H1 (cell line): ENCODE results near the gene STX16. TPM values are rescaled to one million over a fixed set of nuclear protein-coding genes. Genes with fewer than 3 reads are reported as not detected.

ENCODE experiments used
- CTCF ChIA-PET: fragments of 300-600 bp; sonication (Branson Sonifier 250); formaldehyde crosslinking; loops from one replicate; lab custom pipeline; 2021; ENCODE audit not compliant: partially characterized antibody; lab: Charles Lee
- POLR2A ChIA-PET: fragments of 300-600 bp; sonication (Branson Sonifier 250); formaldehyde crosslinking; loops from one replicate; lab custom pipeline; 2021; ENCODE audit warnings: inconsistent platforms; ENCODE audit not compliant: partially characterized antibody; lab: Charles Lee
- DNase-seq, 2 experiments: peaks; one replicate each; pipeline versions ENCODE4 v3.0.0 to v3.0.0-alpha.2; 2010 to 2022; ENCODE audit warnings: low spot score in 2 of 2, low read depth in 1 of 2, mixed read lengths in 1 of 2
- FAIRE-seq: peaks from 2 replicates; lab custom pipeline; 2011; peaks lifted over from hg19 to GRCh38; lab: Jason Lieb, UNC
- H2AFZ ChIP-seq: 2 replicates; pipeline ENCODE4 v1.8.1; 2012; ENCODE audit warnings: low read length, inconsistent platforms
- H2AK5ac ChIP-seq: 2 replicates; pipeline ENCODE4 v1.6.1; 2013; ENCODE audit warnings: low read depth, low read length
- H2BK120ac ChIP-seq: replicated peaks from 2 replicates; pipeline ENCODE3; 2013; ENCODE audit warnings: low read depth, low read length, inconsistent platforms
- H2BK12ac ChIP-seq: 2 replicates; pipeline ENCODE4 v1.6.1; 2013; ENCODE audit warnings: low read depth, low read length
- H2BK15ac ChIP-seq: 2 replicates; pipeline ENCODE4 v1.6.1; 2013; ENCODE audit warnings: low read length
- H2BK20ac ChIP-seq: 2 replicates; pipeline ENCODE4 v1.6.1; 2013; ENCODE audit warnings: low read length
- H2BK5ac ChIP-seq: 2 replicates; pipeline ENCODE4 v1.6.1; 2013; ENCODE audit warnings: low read depth, low read length
- H3K14ac ChIP-seq: 2 replicates; pipeline ENCODE4 v1.6.1; 2013; ENCODE audit warnings: inconsistent platforms; ENCODE audit not compliant: insufficient read length
- H3K18ac ChIP-seq: 2 replicates; pipeline ENCODE4 v1.6.1; 2013; ENCODE audit warnings: low read length; ENCODE audit errors: extremely low read depth
- H3K23ac ChIP-seq: 2 replicates; pipeline ENCODE4 v1.6.1; 2013; ENCODE audit warnings: inconsistent platforms; ENCODE audit not compliant: insufficient read length
- H3K23me2 ChIP-seq: 2 replicates; pipeline ENCODE4 v1.6.1; 2013; ENCODE audit warnings: low read depth, low read length
- H3K27ac ChIP-seq: 2 replicates; pipeline ENCODE4 v1.6.1; 2011; ENCODE audit warnings: low read depth, low read length, inconsistent platforms
- H3K27me3 ChIP-seq, 4 experiments: replicated peaks in 1 of 4; 1 replicate in 1 of 4; 2 replicates in 3 of 4; pipeline versions ENCODE4 v1.6.1 to v1.8.1; 2011 to 2013; ENCODE audit warnings: low read length in 3 of 4, mild to moderate bottlenecking in 3 of 4, inconsistent platforms in 2 of 4, mixed read lengths in 2 of 4, moderate library complexity in 1 of 4; ENCODE audit not compliant: control insufficient read depth in 3 of 4, insufficient read depth in 3 of 4; ENCODE audit errors: extremely low read depth in 1 of 4
- H3K36me3 ChIP-seq, 4 experiments: 2 replicates each; pipeline versions ENCODE4 v1.6.1 to v1.8.1; 2011 to 2013; ENCODE audit warnings: mild to moderate bottlenecking in 4 of 4, low read length in 3 of 4, moderate library complexity in 2 of 4, control low read depth in 1 of 4, inconsistent platforms in 1 of 4; ENCODE audit not compliant: insufficient read depth in 4 of 4, control insufficient read depth in 2 of 4
- H3K4ac ChIP-seq: replicated peaks from 2 replicates; pipeline ENCODE3; 2013; ENCODE audit warnings: low read length, low read depth, mixed read lengths, inconsistent platforms; ENCODE audit not compliant: insufficient read length
- H3K4me1 ChIP-seq, 4 experiments: replicated peaks in 1 of 4; 1 replicate in 1 of 4; 2 replicates in 3 of 4; pipeline versions ENCODE4 v1.6.1 to v1.8.1; 2011 to 2013; ENCODE audit warnings: low read length in 3 of 4, inconsistent platforms in 2 of 4, mixed read lengths in 1 of 4; ENCODE audit not compliant: insufficient read depth in 4 of 4, control insufficient read depth in 3 of 4
- H3K4me2 ChIP-seq, 2 experiments: 2 replicates each; pipeline versions ENCODE4 v1.6.1 to v1.8.1; 2011 to 2013; ENCODE audit warnings: low read depth in 2 of 2, low read length in 2 of 2, control low read depth in 1 of 2, inconsistent platforms in 1 of 2, mild to moderate bottlenecking in 1 of 2; ENCODE audit not compliant: insufficient read depth in 1 of 2
- H3K4me3 ChIP-seq, 4 experiments: fragments of 200-600, 300-600 bp in 1 of 4; sonication (generic), shearing (Covaris generic), sonication (Bioruptor Twin) in 1 of 4; 2 replicates each; pipeline versions ENCODE4 v1.5.1 to v1.8.1; 2011 to 2016; ENCODE audit warnings: low read length in 4 of 4, low read depth in 3 of 4, control low read depth in 2 of 4, inconsistent platforms in 2 of 4, mild to moderate bottlenecking in 2 of 4, mixed read lengths in 1 of 4, moderate library complexity in 1 of 4; ENCODE audit not compliant: insufficient read depth in 2 of 4; ENCODE audit errors: extremely low read depth in 1 of 4
- H3K56ac ChIP-seq: replicated peaks from 2 replicates; pipeline ENCODE3; 2013; ENCODE audit warnings: low read depth, mild to moderate bottlenecking, mixed read lengths, low read length, inconsistent platforms; ENCODE audit not compliant: insufficient read length
- H3K79me1 ChIP-seq: 2 replicates; pipeline ENCODE4 v1.6.1; 2013; ENCODE audit warnings: low read depth, low read length, control low read depth
- H3K79me2 ChIP-seq, 2 experiments: 2 replicates each; pipeline versions ENCODE4 v1.6.1 to v1.8.1; 2012 to 2013; ENCODE audit warnings: low read length in 2 of 2, mild to moderate bottlenecking in 2 of 2, inconsistent platforms in 1 of 2; ENCODE audit not compliant: insufficient read depth in 2 of 2, control insufficient read depth in 1 of 2
- H3K9ac ChIP-seq, 4 experiments: replicated peaks in 1 of 4; 1 replicate in 1 of 4; 2 replicates in 3 of 4; pipeline versions ENCODE4 v1.6.1 to v1.8.1; 2011 to 2013; ENCODE audit warnings: low read depth in 3 of 4, low read length in 3 of 4, control low read depth in 2 of 4, mild to moderate bottlenecking in 2 of 4, moderate library complexity in 2 of 4, inconsistent platforms in 1 of 4; ENCODE audit errors: extremely low read depth in 1 of 4
- H3K9me3 ChIP-seq, 2 experiments: 2 replicates each; pipeline versions ENCODE4 v1.6.1 to v1.8.1; 2012 to 2013; ENCODE audit warnings: mild to moderate bottlenecking in 2 of 2, moderate library complexity in 2 of 2, control low read depth in 1 of 2, inconsistent platforms in 1 of 2, low read depth in 1 of 2, low read length in 1 of 2, mixed read lengths in 1 of 2; ENCODE audit not compliant: insufficient read depth in 2 of 2
- H4K20me1 ChIP-seq, 2 experiments: replicated peaks in 1 of 2; 2 replicates each; pipeline versions ENCODE3 to v1.8.1; 2011 to 2013; ENCODE audit warnings: inconsistent platforms in 2 of 2, low read length in 2 of 2, mild to moderate bottlenecking in 1 of 2; ENCODE audit not compliant: insufficient read depth in 2 of 2, control insufficient read depth in 1 of 2
- H4K5ac ChIP-seq: 2 replicates; pipeline ENCODE4 v1.6.1; 2013; ENCODE audit warnings: low read length, low read depth, mixed read lengths, inconsistent platforms; ENCODE audit not compliant: insufficient read length
- H4K8ac ChIP-seq: 2 replicates; pipeline ENCODE4 v1.8.0; 2013; ENCODE audit warnings: mild to moderate bottlenecking, moderate library complexity, low read length, inconsistent platforms; ENCODE audit not compliant: insufficient read depth; ENCODE audit errors: extremely low read depth
- H4K91ac ChIP-seq: replicated peaks from 2 replicates; pipeline ENCODE3; 2013; ENCODE audit warnings: low read length, mixed read lengths, inconsistent platforms; ENCODE audit not compliant: insufficient read length
- BRCA1 ChIP-seq: IDR thresholded peaks from 2 replicates; pipeline ENCODE4 v1.6.1; 2012; ENCODE audit warnings: low read depth, low read length, improper control_type of control experiment
- CHD1 ChIP-seq: IDR thresholded peaks from 2 replicates; pipeline ENCODE4 v1.6.1; 2012; ENCODE audit warnings: low read depth, low read length, improper control_type of control experiment
- CHD2 ChIP-seq: IDR thresholded peaks from 2 replicates; pipeline ENCODE4 v1.6.1; 2012; ENCODE audit warnings: low read length, improper control_type of control experiment
- EP300 ChIP-seq, 2 experiments: IDR thresholded peaks; 1 replicate in 1 of 2; 2 replicates in 1 of 2; pipeline ENCODE4 v1.6.1; 2011 to 2012; ENCODE audit warnings: low read depth in 2 of 2, low read length in 2 of 2, mild to moderate bottlenecking in 2 of 2, borderline replicate concordance in 1 of 2, inconsistent platforms in 1 of 2, moderate library complexity in 1 of 2
- HDAC6 ChIP-seq: IDR thresholded peaks from one replicate; pipeline ENCODE4 v1.7.1; 2012; ENCODE audit warnings: low read depth, mild to moderate bottlenecking, inconsistent platforms, low read length, moderate library complexity
- JUN ChIP-seq: IDR thresholded peaks from 2 replicates; pipeline ENCODE4 v1.6.1; 2011; ENCODE audit warnings: low read depth, mild to moderate bottlenecking, improper control_type of control experiment, low read length
- JUND ChIP-seq: IDR thresholded peaks from 2 replicates; pipeline ENCODE4 v1.6.1; 2011; ENCODE audit warnings: mild to moderate bottlenecking, improper control_type of control experiment, low read length
- KDM5A ChIP-seq: fragments of 200-600 bp; IDR thresholded peaks from 2 replicates; pipeline ENCODE4 v1.7.1; 2012; ENCODE audit warnings: mild to moderate bottlenecking, low read length, inconsistent platforms, mixed read lengths
- MAX ChIP-seq: IDR thresholded peaks from 2 replicates; pipeline ENCODE4 v1.6.1; 2012; ENCODE audit warnings: inconsistent platforms
- NANOG ChIP-seq: IDR thresholded peaks from 2 replicates; pipeline ENCODE4 v1.6.1; 2011; ENCODE audit warnings: low read length, low read depth, mild to moderate bottlenecking, inconsistent platforms; ENCODE audit not compliant: insufficient read depth, poor library complexity, severe bottlenecking
- POLR2A ChIP-seq, 2 experiments: IDR thresholded peaks; 1 replicate in 1 of 2; 2 replicates in 1 of 2; pipeline ENCODE4 v1.6.1; 2011; ENCODE audit warnings: low read depth in 2 of 2, low read length in 2 of 2, mild to moderate bottlenecking in 2 of 2; ENCODE audit errors: control extremely low read depth in 1 of 2
- POU5F1 ChIP-seq: IDR thresholded peaks from 2 replicates; pipeline ENCODE4 v1.6.1; 2011; ENCODE audit warnings: low read depth, mild to moderate bottlenecking, low read length, moderate library complexity
- RAD21 ChIP-seq, 2 experiments: IDR thresholded peaks in 1 of 2; conservative IDR thresholded peaks in 1 of 2; 2 replicates each; pipeline ENCODE4 v1.6.1; 2011; ENCODE audit warnings: low read depth in 2 of 2, low read length in 2 of 2, improper control_type of control experiment in 1 of 2, inconsistent platforms in 1 of 2, mild to moderate bottlenecking in 1 of 2, moderate library complexity in 1 of 2
- TAF7 ChIP-seq: optimal IDR thresholded peaks from 2 replicates; pipeline ENCODE3; 2011; ENCODE audit warnings: low read depth, mild to moderate bottlenecking, inconsistent platforms, low read length, moderate library complexity, borderline replicate concordance
- WGBS, 2 experiments: shearing (Covaris generic) in 1 of 2; methylation state at CpG; one replicate each; pipeline versions ENCODE4 v1.1.6 to v1.1.7; 2013 to 2015; ENCODE audit warnings: low lambda C conversion rate in 2 of 2, mixed read lengths in 2 of 2, inconsistent platforms in 1 of 2, low coverage in 1 of 2, missing lambda C conversion rate in 1 of 2; ENCODE audit not compliant: insufficient replicate concordance in 2 of 2, insufficient coverage in 1 of 2, insufficient read length in 1 of 2; ENCODE audit errors: extremely low coverage in 1 of 2, missing lambda C conversion rate in 1 of 2; 5-methylcytosine and 5-hydroxymethylcytosine counted together
- polyA plus RNA-seq, 7 experiments: library from polyadenylated mRNA; depleted of rRNA in 3 of 7; stranded (reverse) in 5 of 7; unstranded in 2 of 7; fragments of >200 nt in 5 of 7; fragments of 200-250 nt in 2 of 7; gene quantifications; 1 replicate in 5 of 7; 2 replicates in 1 of 7; 4 replicates in 1 of 7; pipeline versions ENCODE4 v1.2.1 to v1.2.3, GENCODE V29; 2011 to 2013; ENCODE audit warnings: missing spikeins in 2 of 7, mixed read lengths in 2 of 7
- total RNA-seq: library from RNA; stranded (reverse); fragmentation: NEBNext Ultra II Directional; extraction: Animal tissue kit (Norgen Biotek cat#: 25700); gene quantifications from 2 replicates; pipeline ENCODE4 v1.2.1, GENCODE V29; 2021

Gene STX16
- total and polyA plus RNA-seq, 2 of the 8 experiments (the other 6 are each of a cell fraction or from before 2014, with no cell fraction given), result 45.2 to 61.6 TPM

GRCh38 chr20:58646257-58646656 lies 4.8 kb upstream of the STX16 start:
- no peak overlapping the region for H3K4ac ChIP-seq
- H2BK120ac ChIP-seq, result no peak overlapping the region
- H3K23me2 ChIP-seq, result peaks cover 9% of the 10 kb centered on the region; the same call in 1 of the 2 replicates
- no peaks in the 10 kb centered on the region for H3K79me1 ChIP-seq
- no peak overlapping the region for H3K18ac ChIP-seq
- no peak overlapping the region for H2BK20ac ChIP-seq
- H2AFZ ChIP-seq, result no peak overlapping the region
- no peak overlapping the region for H2AK5ac ChIP-seq
- H3K23ac ChIP-seq, result no peak overlapping the region
- no peaks in the 10 kb centered on the region for H3K36me3 ChIP-seq
- DNase-seq (peak in 1 of 2 experiments; percentile 23), FAIRE-seq (no peak)
- no peaks in the 10 kb centered on the region for H4K20me1 ChIP-seq
- H3K4me1 ChIP-seq, result peaks cover 0 to under 1% (median under 1%) of the 10 kb centered on the region in 4 experiments; a peak in 4 of 7 replicates
- H3K56ac ChIP-seq, result no peak overlapping the region
- no peak overlapping the region for H3K4me2 ChIP-seq
- no peak overlapping the region for H4K8ac ChIP-seq
- no peak overlapping the region for H3K14ac ChIP-seq
- no peaks in the 10 kb centered on the region for H3K9me3 ChIP-seq
- H3K4me3 ChIP-seq, result no peak overlapping the region
- 0 out of 2 replicates have a peak overlapping the region, but pooled peaks have one; percentile 72 for H2BK15ac ChIP-seq
- ChIA-PET CTCF (interaction anchor here (0.8 to 7.7 kb wide), 6 partner anchors 10 to 193 kb away, joined by 3 to 57 read pairs (median 4); no protein-coding TSS in a partner anchor), POLR2A (interaction anchor here (0.6 to 2.1 kb wide), 2 partner anchors 24 to 243 kb away, joined by 3 to 5 read pairs; no protein-coding TSS in a partner anchor)
- H2BK12ac ChIP-seq, result no peak overlapping the region
- H3K27ac ChIP-seq, result no peak overlapping the region
- no peak overlapping the region for H4K5ac ChIP-seq
- no peak overlapping the region for H4K91ac ChIP-seq
- H3K27me3 ChIP-seq, result peaks cover 0 to 3% (median 0%) of the 10 kb centered on the region in 4 experiments; a peak in 2 of 7 replicates
- WGBS, 2 experiments, result 90% methylated on average over 3 of the region's 3 CpGs; no CpG with 5 or more reads in 1 of the 2 experiments
- H3K79me2 ChIP-seq, result peaks cover 0 to 2% of the 10 kb centered on the region in 2 experiments; a peak in 1 of 4 replicates
- no peak overlapping the region for H3K9ac ChIP-seq
- no peak overlapping the region for H2BK5ac ChIP-seq
- TF ChIP-seq KDM5A, result no peak
- no peak for TF ChIP-seq MAX
- TF ChIP-seq CHD1, result no peak
- no peak for TF ChIP-seq JUND
- no peak for TF ChIP-seq JUN
- no peak for TF ChIP-seq TAF7
- no peak for TF ChIP-seq EP300 (IDR thresholded peaks at IDR 0.05; ENCODE audit: borderline replicate concordance in 1 of 2, low read depth in 2 of 2, low read length in 2 of 2)
- no peak for TF ChIP-seq POLR2A (IDR thresholded peaks at IDR 0.05; ENCODE audit: control extremely low read depth in 1 of 2, low read depth in 2 of 2, low read length in 2 of 2)
- no peak for TF ChIP-seq CHD2
- no peak for TF ChIP-seq NANOG
- no peak for TF ChIP-seq BRCA1
- no peak for TF ChIP-seq RAD21 (IDR thresholded peaks at IDR 0.05 in 1 of 2, conservative IDR thresholded peaks at IDR 0.05 in 1 of 2; ENCODE audit: low read depth in 2 of 2, low read length in 2 of 2)
- no peak for TF ChIP-seq HDAC6
- TF ChIP-seq POU5F1, result no peak
